ENCODE measurements around the gene CMTR1. TPM values are rescaled to one million over a fixed set of nuclear protein-coding genes. Genes with fewer than 3 reads are reported as not detected.
A peak's percentile ranks its signal among the peaks of the same experiment; 100 is the strongest.

CMTR1 gene
- total and polyA plus RNA-seq, 10 of the 15 experiments (the other 5 are each of a cell fraction or from before 2014, with no cell fraction given), result 2.7 to 67.0 (median 46.2) TPM

DNA sequence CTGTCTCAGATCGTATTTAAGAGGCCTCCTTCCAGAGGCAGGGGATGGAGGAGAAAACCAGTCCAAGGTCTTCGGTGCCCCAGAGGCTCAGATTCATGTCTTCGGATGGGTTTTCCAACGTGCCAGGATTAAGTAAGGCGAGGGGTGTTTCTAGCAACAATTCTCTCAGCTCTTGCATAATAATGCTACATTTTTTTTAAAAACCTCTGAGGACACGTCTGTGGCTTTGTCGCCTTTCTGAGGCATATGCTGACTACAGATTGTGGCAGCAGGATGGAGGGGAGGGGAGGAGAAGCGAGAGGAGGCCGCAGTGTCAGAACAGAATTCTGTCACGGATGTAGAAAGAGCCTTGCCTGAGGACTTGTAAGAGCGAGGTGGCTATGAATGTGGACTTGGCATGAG is 84.4 kb downstream of the CMTR1 start (continued):
- TF ChIP-seq DPF2 (IDR thresholded peaks at IDR 0.05) (no peak), MEF2B (IDR thresholded peaks at IDR 0.05; ENCODE audit: partially characterized antibody, poor library complexity, severe bottlenecking) (peak; percentile 22), EGR1 (IDR thresholded peaks at IDR 0.05; ENCODE audit: borderline replicate concordance in 1 of 2, low read depth in 2 of 2, low read length in 2 of 2) (no peak), IKZF2 (IDR thresholded peaks at IDR 0.05) (peak; percentile 22 to 35; a peak in 2 of 4 replicates), IKZF1 (conservative IDR thresholded peaks at IDR 0.05) (0 out of 2 replicates have a peak, but pooled peaks have one; percentile 1)
- TF ChIP-seq, protein P1, sequence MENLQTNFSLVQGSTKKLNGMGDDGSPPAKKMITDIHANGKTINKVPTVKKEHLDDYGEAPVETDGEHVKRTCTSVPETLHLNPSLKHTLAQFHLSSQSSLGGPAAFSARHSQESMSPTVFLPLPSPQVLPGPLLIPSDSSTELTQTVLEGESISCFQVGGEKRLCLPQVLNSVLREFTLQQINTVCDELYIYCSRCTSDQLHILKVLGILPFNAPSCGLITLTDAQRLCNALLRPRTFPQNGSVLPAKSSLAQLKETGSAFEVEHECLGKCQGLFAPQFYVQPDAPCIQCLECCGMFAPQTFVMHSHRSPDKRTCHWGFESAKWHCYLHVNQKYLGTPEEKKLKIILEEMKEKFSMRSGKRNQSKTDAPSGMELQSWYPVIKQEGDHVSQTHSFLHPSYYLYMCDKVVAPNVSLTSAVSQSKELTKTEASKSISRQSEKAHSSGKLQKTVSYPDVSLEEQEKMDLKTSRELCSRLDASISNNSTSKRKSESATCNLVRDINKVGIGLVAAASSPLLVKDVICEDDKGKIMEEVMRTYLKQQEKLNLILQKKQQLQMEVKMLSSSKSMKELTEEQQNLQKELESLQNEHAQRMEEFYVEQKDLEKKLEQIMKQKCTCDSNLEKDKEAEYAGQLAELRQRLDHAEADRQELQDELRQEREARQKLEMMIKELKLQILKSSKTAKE (IDR thresholded peaks at IDR 0.05; ENCODE audit: low read depth, poor library complexity, severe bottlenecking), result peak; percentile 23

DNA sequence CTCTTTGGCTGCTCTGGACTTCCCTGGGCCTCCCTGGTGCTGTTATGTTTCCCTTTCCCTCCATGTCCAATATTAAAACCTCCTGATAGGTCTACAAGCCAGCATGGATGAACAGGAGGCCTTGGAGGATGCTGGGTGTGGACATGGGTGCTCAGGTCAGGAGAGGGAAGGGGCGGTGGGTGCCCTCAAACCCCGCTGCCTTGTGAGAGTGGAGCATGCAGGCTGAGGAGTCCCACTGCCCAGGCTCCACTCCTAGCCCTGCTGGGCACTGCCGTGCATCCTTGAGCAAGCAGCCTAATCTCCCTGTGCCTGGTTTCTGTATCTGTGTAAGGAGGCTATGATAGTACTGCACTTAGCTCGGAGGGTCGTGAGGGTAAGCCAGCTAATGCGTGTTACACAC is 85.1 kb downstream of the CMTR1 start:
- POLR2A ChIA-PET, result interaction anchor here (1.4 to 2.8 kb wide), 4 partner anchors 14 to 37 kb away, joined by 4 to 31 read pairs (median 13); no protein-coding TSS in a partner anchor

More for the DNA sequence above, 85.1 kb downstream of the CMTR1 start:
- Histone ChIP-seq H3K27me3 (replicated peaks in 1 of 2; ENCODE audit: control insufficient read depth in 2 of 2, insufficient read depth in 2 of 2, low read length in 1 of 2) (no peaks in the 10 kb centered on the region), H3K4me3 (no peak overlapping the region), H2AFZ (ENCODE audit: control insufficient read depth, low read depth, low read length) (no peak overlapping the region), H3K79me2 (ENCODE audit: control insufficient read depth, insufficient read depth, low read length) (no peaks in the 10 kb centered on the region), H3K27ac (ENCODE audit: control insufficient read depth, insufficient read depth) (no peak overlapping the region), H3K9me3 (replicated peaks; ENCODE audit: control insufficient read depth, insufficient read depth, low read length) (no peaks in the 10 kb centered on the region; the same call in 2 of the 3 replicates), H4K20me1 (ENCODE audit: control insufficient read depth, insufficient read depth) (no peaks in the 10 kb centered on the region), H3K4me1 (ENCODE audit: control insufficient read depth, insufficient read depth, low read length) (peaks cover 42% of the 10 kb centered on the region), H3K9ac (ENCODE audit: control insufficient read depth, insufficient read depth, low read length) (no peak overlapping the region), H3K36me3 (ENCODE audit: control insufficient read depth in 2 of 2, insufficient read depth in 2 of 2, low read length in 1 of 2) (no peaks in the 10 kb centered on the region), H3K4me2 (ENCODE audit: control insufficient read depth, insufficient read depth) (0 out of 2 replicates have a peak overlapping the region, but pooled peaks have one; percentile 4)
- 98% methylated on average over 6 of the region's 6 CpGs for WGBS (ENCODE audit: insufficient coverage, insufficient replicate concordance, low lambda C conversion rate, missing lambda C conversion rate)
- RAD21 ChIA-PET (ENCODE audit: unreplicated experiment), result interaction anchor here (1.0 to 4.0 kb wide), 11 partner anchors 12 to 47 kb away, joined by 3 to 20 read pairs (median 11); partner anchors contain the start of gene CCDC167
- FAIRE-seq (no peak), ATAC-seq (no peak), DNase-seq (ENCODE audit: low read depth, low spot score) (no peak)
- in situ Hi-C loops (cut with MboI), result no loop called here
- no peak for TF ChIP-seq BCL11A (IDR thresholded peaks at IDR 0.05; ENCODE audit: low read depth, low read length)
- CTCF ChIA-PET, result interaction anchor here (1.3 to 4.5 kb wide), 7 partner anchors 20 to 174 kb away, joined by 3 to 25 read pairs (median 7); no protein-coding TSS in a partner anchor
- no TSS peak for BruUV-seq (replicated peaks)
- intact Hi-C loops (cut with micrococcal nuclease; ENCODE audit: unreplicated experiment), result no loop called here
- SMC1A ChIA-PET (ENCODE audit: uncharacterized antibody, unreplicated experiment), result interaction anchor here (0.6 to 4.8 kb wide), 9 partner anchors 8 to 38 kb away, joined by 3 to 31 read pairs (median 11); no protein-coding TSS in a partner anchor

Data from GM12878 (cell line).